ENCODE data around the gene GBA2.

GRCh38 chr9:35746583-35746982 lies 2.4 kb downstream of the GBA2 start:
- no peak for TF ChIP-seq POLR2AphosphoS5 (IDR thresholded peaks at IDR 0.05; ENCODE audit: borderline replicate concordance, low read depth, low read length)
- TF ChIP-seq EZH2 (IDR thresholded peaks at IDR 0.05): no peak

All from SK-N-MC (cell line).